Adipocyte (in vitro differentiated cells): Measurements from ENCODE around the gene USH2A.
"Not testable (repeated sequence)": the region's sequence is repeated elsewhere in the genome, so short reads cannot be mapped to it uniquely, and the experiment has no call there.

Experiments used
- DNase-seq: peaks from one replicate; pipeline ENCODE4 v3.0.0-alpha.2; 2015; ENCODE audit warnings: low read depth
- H3K27me3 ChIP-seq: replicated peaks from 2 replicates; pipeline ENCODE4 v1.7.0; 2013; ENCODE audit warnings: mild to moderate bottlenecking, low read length, moderate library complexity; ENCODE audit not compliant: control insufficient read depth, insufficient read depth
- H3K36me3 ChIP-seq: 2 replicates; pipeline ENCODE4 v1.7.0; 2013; ENCODE audit warnings: low read length, mild to moderate bottlenecking, moderate library complexity; ENCODE audit not compliant: control insufficient read depth, insufficient read depth, severe bottlenecking
- H3K4me1 ChIP-seq: 2 replicates; pipeline ENCODE4 v1.7.0; 2013; ENCODE audit warnings: mild to moderate bottlenecking, low read length, moderate library complexity; ENCODE audit not compliant: control insufficient read depth, insufficient read depth
- H3K4me3 ChIP-seq: 2 replicates; pipeline ENCODE4 v1.7.0; 2013; ENCODE audit warnings: mild to moderate bottlenecking, low read length, moderate library complexity
- H3K9ac ChIP-seq: 2 replicates; pipeline ENCODE4 v1.7.0; 2013; ENCODE audit warnings: mild to moderate bottlenecking, low read length, moderate library complexity
- H3K9me3 ChIP-seq: 2 replicates; pipeline ENCODE4 v1.7.0; 2013; ENCODE audit warnings: mild to moderate bottlenecking, low read length, moderate library complexity; ENCODE audit not compliant: control insufficient read depth

The USH2A gene

DNA sequence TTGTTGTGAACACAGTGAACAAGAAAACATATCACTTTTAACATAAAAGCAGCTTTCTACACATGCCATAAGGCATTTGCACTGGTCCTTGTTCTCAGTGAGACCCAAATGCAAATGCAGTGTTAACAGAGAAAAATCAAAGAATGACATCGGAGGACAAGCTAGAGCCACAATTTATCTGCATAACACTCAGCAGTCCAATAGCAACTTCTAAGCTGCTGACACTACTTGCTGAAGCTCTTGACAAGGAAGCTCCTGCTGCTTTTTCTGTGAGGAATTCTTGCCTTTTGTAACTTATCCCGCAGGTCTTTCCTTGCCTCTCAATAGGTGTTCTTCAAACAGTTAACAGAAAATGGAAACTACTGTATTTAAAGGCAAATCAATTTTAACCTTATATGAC lies 34.7 kb downstream of the USH2A start:
- no peak overlapping the region for H3K9ac ChIP-seq
- no peak for DNase-seq
- no peak overlapping the region for H3K4me3 ChIP-seq
- H3K36me3 ChIP-seq, result no peaks in the 10 kb centered on the region
- no peaks in the 10 kb centered on the region for H3K27me3 ChIP-seq
- peaks cover 8% of the 10 kb centered on the region for H3K4me1 ChIP-seq
- no peaks in the 10 kb centered on the region for H3K9me3 ChIP-seq

DNA sequence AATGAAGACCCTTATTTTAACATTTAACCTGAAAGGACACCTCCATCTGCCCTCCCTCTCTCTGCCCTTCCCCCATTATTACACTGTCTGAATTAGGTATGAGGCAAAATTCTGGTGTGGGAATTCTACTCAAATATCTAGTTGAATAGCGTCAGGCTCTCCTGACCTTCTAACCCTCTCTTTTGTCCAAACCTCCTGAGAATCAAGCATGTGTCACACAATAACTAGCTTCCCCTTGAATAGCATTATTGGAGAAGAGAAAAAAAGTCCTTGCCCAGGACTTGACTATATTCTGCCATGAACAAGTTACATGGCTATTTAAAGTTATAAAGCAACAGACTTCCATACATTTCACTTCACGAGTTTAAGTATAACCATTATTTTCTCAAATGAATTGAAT lies 35.5 kb downstream of the USH2A start:
- peaks cover 8% of the 10 kb centered on the region for H3K4me1 ChIP-seq
- no peak for DNase-seq
- no peaks in the 10 kb centered on the region for H3K27me3 ChIP-seq
- no peaks in the 10 kb centered on the region for H3K36me3 ChIP-seq
- H3K4me3 ChIP-seq, result no peak overlapping the region
- H3K9ac ChIP-seq, result no peak overlapping the region
- H3K9me3 ChIP-seq, result no peaks in the 10 kb centered on the region

DNA sequence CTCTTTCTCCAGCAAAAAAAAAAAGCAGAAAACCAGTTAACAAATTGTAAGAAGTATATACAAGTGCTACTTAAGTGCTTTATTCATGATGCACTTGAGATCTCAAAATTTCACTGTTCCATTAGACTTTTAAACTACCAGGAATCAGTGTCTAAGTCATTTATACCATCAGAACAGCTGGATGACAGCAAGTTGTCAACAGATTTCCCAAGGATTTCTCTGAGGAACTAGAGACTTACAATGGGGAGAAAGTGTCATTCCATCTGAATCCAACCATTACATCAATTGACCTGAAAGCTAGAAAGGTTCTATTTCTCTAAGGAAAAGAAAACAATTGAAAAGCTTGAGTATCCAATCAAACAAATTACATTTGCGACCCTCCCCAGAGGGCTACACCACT lies 43.8 kb downstream of the USH2A start:
- no peak overlapping the region for H3K4me3 ChIP-seq
- no peaks in the 10 kb centered on the region for H3K4me1 ChIP-seq
- no peaks in the 10 kb centered on the region for H3K27me3 ChIP-seq
- H3K9me3 ChIP-seq, result no peaks in the 10 kb centered on the region
- no peak overlapping the region for H3K9ac ChIP-seq
- H3K36me3 ChIP-seq, result no peaks in the 10 kb centered on the region
- DNase-seq, result no peak

DNA sequence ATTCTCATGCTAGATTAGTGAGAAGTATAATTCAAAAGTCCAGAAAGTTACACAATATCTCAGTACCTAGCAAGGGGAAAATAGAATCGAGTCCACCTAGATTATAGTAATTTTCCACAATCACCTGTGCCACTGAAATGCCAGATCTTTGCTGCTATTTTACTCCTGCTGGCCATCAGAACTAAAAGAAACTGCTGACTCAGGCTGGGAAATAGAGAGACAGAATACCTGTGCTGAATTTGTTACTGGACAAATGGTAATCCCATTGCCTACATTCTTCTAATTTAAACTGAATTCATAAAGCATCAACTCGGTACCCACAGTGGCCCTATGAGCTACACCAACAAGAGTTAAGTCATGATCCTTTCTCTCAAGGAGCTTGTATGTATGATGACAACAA lies 55.0 kb downstream of the USH2A start:
- H3K9ac ChIP-seq, result no peak overlapping the region
- no peaks in the 10 kb centered on the region for H3K9me3 ChIP-seq
- no peaks in the 10 kb centered on the region for H3K27me3 ChIP-seq
- H3K4me1 ChIP-seq, result no peaks in the 10 kb centered on the region
- H3K36me3 ChIP-seq, result no peaks in the 10 kb centered on the region
- no peak overlapping the region for H3K4me3 ChIP-seq
- no peak for DNase-seq

GRCh38 chr1:216366979-216367378 lies 56.3 kb downstream of the USH2A start:
- Histone ChIP-seq H3K4me1 (no peaks in the 10 kb centered on the region), H3K27me3 (no peaks in the 10 kb centered on the region), H3K4me3 (no peak overlapping the region), H3K36me3 (no peaks in the 10 kb centered on the region), H3K9ac (no peak overlapping the region), H3K9me3 (no peaks in the 10 kb centered on the region)
- no peak for DNase-seq

DNA sequence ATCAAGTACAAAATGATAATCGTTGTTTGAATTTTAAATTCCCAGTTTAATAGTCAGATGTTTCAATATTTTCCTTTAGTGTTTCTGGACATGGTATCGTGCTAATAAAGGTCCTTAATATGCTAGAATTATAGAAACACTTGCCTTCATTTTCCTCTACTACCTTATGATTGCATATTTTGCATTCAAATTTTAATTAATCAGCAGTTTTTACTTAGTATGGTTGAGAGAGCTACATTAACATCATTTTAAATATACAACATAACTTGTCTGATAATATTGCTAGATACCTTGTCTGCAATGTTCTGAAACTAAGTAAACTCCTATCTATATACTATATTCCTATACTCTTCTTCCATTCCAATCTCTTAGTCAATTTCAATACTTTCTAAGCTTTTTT lies 66.3 kb downstream of the USH2A start:
- no peak overlapping the region for H3K9ac ChIP-seq
- H3K4me1 ChIP-seq, result no peaks in the 10 kb centered on the region
- H3K27me3 ChIP-seq, result no peaks in the 10 kb centered on the region
- H3K36me3 ChIP-seq, result no peaks in the 10 kb centered on the region
- DNase-seq, result no peak
- no peak overlapping the region for H3K4me3 ChIP-seq
- no peaks in the 10 kb centered on the region for H3K9me3 ChIP-seq

DNA sequence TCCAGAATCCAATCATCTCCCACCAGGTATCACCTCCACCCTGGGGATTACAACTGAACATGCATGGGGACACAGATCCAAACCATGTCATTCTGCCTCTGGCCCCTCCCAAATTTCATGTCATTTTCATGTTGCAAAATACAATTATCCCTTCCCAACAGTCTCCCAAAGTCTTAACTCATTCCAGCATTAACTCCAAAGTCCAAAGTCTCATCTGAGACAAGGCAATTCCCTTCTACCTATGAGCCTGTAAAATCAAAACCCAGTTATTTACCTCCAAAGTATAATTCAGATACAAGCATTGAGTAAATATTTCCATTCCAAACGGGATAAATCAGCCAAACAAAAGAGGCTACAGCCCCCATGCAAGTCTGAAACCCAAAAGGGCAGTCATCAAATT lies 73.1 kb downstream of the USH2A start:
- no peaks in the 10 kb centered on the region for H3K9me3 ChIP-seq
- H3K4me1 ChIP-seq, result no peaks in the 10 kb centered on the region
- H3K36me3 ChIP-seq, result no peaks in the 10 kb centered on the region
- no peak for DNase-seq
- no peak overlapping the region for H3K4me3 ChIP-seq
- H3K9ac ChIP-seq, result no peak overlapping the region
- H3K27me3 ChIP-seq, result no peaks in the 10 kb centered on the region

- no peaks in the 10 kb centered on the region for H3K27me3 ChIP-seq
- no peak overlapping the region for H3K4me3 ChIP-seq
- no peaks in the 10 kb centered on the region for H3K4me1 ChIP-seq
- no peak overlapping the region for H3K9ac ChIP-seq
- no peaks in the 10 kb centered on the region for H3K36me3 ChIP-seq
- DNase-seq, result peak; percentile 36
- no peaks in the 10 kb centered on the region for H3K9me3 ChIP-seq
Measured at GRCh38 chr1:216346526-216346925, 76.7 kb downstream of the USH2A start.

DNA sequence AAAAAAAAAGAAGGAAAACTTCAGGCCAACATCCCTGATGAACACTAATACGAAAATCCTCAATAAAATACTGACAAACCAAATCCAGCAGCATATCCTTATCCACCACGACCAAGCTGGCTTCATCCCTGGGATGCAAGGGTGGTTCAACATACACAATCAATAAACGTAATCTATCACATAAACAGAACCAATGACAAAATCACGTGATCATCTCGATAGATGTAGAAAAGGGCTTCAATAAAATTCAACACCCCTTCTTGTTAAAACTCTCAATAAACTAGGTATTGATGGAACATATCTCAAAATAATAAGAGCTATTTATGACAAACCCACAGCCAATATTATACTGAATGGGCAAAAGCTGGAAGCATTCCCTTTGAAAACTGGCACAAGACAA lies 82.7 kb downstream of the USH2A start:
- not testable (repeated sequence) for H3K4me3 ChIP-seq, H3K27me3 ChIP-seq, H3K4me1 ChIP-seq, DNase-seq, H3K9me3 ChIP-seq, H3K9ac ChIP-seq, H3K36me3 ChIP-seq

DNA sequence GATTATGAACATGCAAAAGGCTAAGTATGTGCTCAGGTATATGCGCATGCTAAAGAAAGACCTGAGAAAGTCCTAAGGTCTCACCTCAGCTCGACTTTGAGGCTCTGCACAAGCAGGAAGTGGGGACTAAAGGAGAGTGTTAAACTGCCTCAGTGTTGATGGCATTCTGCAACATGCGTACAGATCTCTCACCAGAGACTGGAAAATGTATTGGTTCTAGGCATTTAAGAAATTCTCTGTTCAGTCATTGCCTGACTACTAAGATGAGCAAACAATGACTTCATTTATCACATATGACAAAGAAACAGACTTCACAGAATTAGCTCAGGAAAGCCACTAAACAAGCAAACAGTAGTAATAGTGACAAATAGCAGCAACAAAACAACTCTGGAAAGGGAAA lies 90.8 kb downstream of the USH2A start:
- Histone ChIP-seq H3K4me1 (no peaks in the 10 kb centered on the region), H3K36me3 (no peaks in the 10 kb centered on the region), H3K4me3 (no peak overlapping the region), H3K9ac (no peak overlapping the region), H3K9me3 (no peaks in the 10 kb centered on the region), H3K27me3 (no peaks in the 10 kb centered on the region)
- DNase-seq, result no peak

- H3K4me3 ChIP-seq, result no peak overlapping the region
- no peak overlapping the region for H3K9ac ChIP-seq
- H3K9me3 ChIP-seq, result no peaks in the 10 kb centered on the region
- H3K4me1 ChIP-seq, result no peaks in the 10 kb centered on the region
- no peaks in the 10 kb centered on the region for H3K36me3 ChIP-seq
- no peaks in the 10 kb centered on the region for H3K27me3 ChIP-seq
- DNase-seq, result no peak
Measured at GRCh38 chr1:216332003-216332402, 91.2 kb downstream of the USH2A start.

DNA sequence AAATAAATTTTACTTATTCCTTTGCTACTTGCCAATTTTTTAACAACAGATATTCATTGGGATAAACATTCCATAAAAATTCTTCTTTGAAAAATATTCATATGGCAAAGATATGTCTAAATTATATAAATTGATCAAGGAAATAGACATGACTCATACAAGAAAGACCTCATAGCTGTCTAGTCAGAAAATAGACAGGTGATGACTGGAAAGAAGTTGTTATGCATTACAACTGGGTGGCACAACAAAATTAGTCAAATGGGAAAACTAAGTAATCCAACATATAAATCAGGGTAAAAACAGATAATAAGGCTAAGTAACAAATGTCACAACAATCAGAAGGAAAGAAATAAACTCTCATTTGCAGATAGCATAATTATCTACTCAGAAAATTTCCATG lies 92.0 kb downstream of the USH2A start:
- H3K36me3 ChIP-seq, result no peaks in the 10 kb centered on the region

More for the DNA sequence above, 92.0 kb downstream of the USH2A start:
- Histone ChIP-seq H3K27me3 (no peaks in the 10 kb centered on the region), H3K9me3 (no peaks in the 10 kb centered on the region), H3K9ac (no peak overlapping the region), H3K4me3 (no peak overlapping the region), H3K4me1 (no peaks in the 10 kb centered on the region)
- no peak for DNase-seq
